Measurements from ENCODE around the gene FURIN. TPM values are rescaled to one million over a fixed set of nuclear protein-coding genes. Genes with fewer than 3 reads are reported as not detected.

Gene FURIN
- total RNA-seq, 4 donors from 2014 or later, result 76.7 to 159 (median 118) TPM

GRCh38 chr15:90837094-90837493 lies 31.3 kb upstream of the FURIN start:
- TF ChIP-seq CTCF (IDR thresholded peaks at IDR 0.05 in 4 of 5, conservative IDR thresholded peaks at IDR 0.05 in 1 of 5) (no peak), POLR2A (IDR thresholded peaks at IDR 0.05) (no peak)
- H3K9me3 ChIP-seq, result no peaks in the 10 kb centered on the region
- intact Hi-C loops (cut with DNase I; ENCODE audit: low total_unique reads), result no loop called here
- in situ Hi-C loops (cut with MboI; ENCODE audit: low sequenced_read_pairs in 4 of 4), result no loop called here
- no peaks in the 10 kb centered on the region for H3K36me3 ChIP-seq
- DNase-seq (no peak), ATAC-seq (no peak)
- H3K27me3 ChIP-seq, result no peaks in the 10 kb centered on the region
- no peaks in the 10 kb centered on the region for H3K4me1 ChIP-seq
- no peak overlapping the region for H3K27ac ChIP-seq
- H3K4me3 ChIP-seq, result no peak overlapping the region

GRCh38 chr15:90838139-90838538 lies 30.2 kb upstream of the FURIN start:
- Histone ChIP-seq H3K27ac (no peak overlapping the region), H3K9me3 (no peaks in the 10 kb centered on the region), H3K4me1 (no peaks in the 10 kb centered on the region), H3K36me3 (no peaks in the 10 kb centered on the region), H3K4me3 (no peak overlapping the region), H3K27me3 (no peaks in the 10 kb centered on the region)
- TF ChIP-seq POLR2A (IDR thresholded peaks at IDR 0.05) (no peak), CTCF (IDR thresholded peaks at IDR 0.05 in 4 of 5, conservative IDR thresholded peaks at IDR 0.05 in 1 of 5) (no peak)
- in situ Hi-C loops (cut with MboI; ENCODE audit: low sequenced_read_pairs in 4 of 4), result no loop called here
- intact Hi-C loops (cut with DNase I; ENCODE audit: low total_unique reads), result no loop called here
- no peak for DNase-seq
- no peak for ATAC-seq

GRCh38 chr15:90838544-90838943 lies 29.8 kb upstream of the FURIN start:
- intact Hi-C loops (cut with DNase I; ENCODE audit: low total_unique reads), result no loop called here
- no peaks in the 10 kb centered on the region for H3K36me3 ChIP-seq

GRCh38 chr15:90839187-90840071 lies 29.0 kb upstream of the FURIN start:
- no peaks in the 10 kb centered on the region for H3K27me3 ChIP-seq
- no peak for ATAC-seq
- H3K36me3 ChIP-seq, result no peaks in the 10 kb centered on the region
- in situ Hi-C loops (cut with MboI; ENCODE audit: low sequenced_read_pairs in 4 of 4), result no loop called here
- H3K4me3 ChIP-seq, result no peak overlapping the region
- H3K9me3 ChIP-seq, result no peaks in the 10 kb centered on the region
- no peak for DNase-seq
- TF ChIP-seq POLR2A (IDR thresholded peaks at IDR 0.05) (no peak), CTCF (IDR thresholded peaks at IDR 0.05 in 4 of 5, conservative IDR thresholded peaks at IDR 0.05 in 1 of 5) (no peak)
- intact Hi-C loops (cut with DNase I; ENCODE audit: low total_unique reads), result no loop called here
- H3K27ac ChIP-seq, result no peak overlapping the region
- no peaks in the 10 kb centered on the region for H3K4me1 ChIP-seq

More at GRCh38 chr15:90838544-90838943, 29.8 kb upstream of the FURIN start:
- no peak for ATAC-seq
- Histone ChIP-seq H3K4me3 (no peak overlapping the region), H3K27ac (no peak overlapping the region), H3K4me1 (no peaks in the 10 kb centered on the region), H3K9me3 (no peaks in the 10 kb centered on the region), H3K27me3 (no peaks in the 10 kb centered on the region)
- in situ Hi-C loops (cut with MboI; ENCODE audit: low sequenced_read_pairs in 4 of 4), result no loop called here
- DNase-seq, result no peak
- TF ChIP-seq POLR2A (IDR thresholded peaks at IDR 0.05) (no peak), CTCF (IDR thresholded peaks at IDR 0.05 in 4 of 5, conservative IDR thresholded peaks at IDR 0.05 in 1 of 5) (no peak)

Measured in gastrocnemius medialis (tissue), 4 donors.